ENCODE measurements around the gene SIGLEC14.

- TF ChIP-seq, protein P1, sequence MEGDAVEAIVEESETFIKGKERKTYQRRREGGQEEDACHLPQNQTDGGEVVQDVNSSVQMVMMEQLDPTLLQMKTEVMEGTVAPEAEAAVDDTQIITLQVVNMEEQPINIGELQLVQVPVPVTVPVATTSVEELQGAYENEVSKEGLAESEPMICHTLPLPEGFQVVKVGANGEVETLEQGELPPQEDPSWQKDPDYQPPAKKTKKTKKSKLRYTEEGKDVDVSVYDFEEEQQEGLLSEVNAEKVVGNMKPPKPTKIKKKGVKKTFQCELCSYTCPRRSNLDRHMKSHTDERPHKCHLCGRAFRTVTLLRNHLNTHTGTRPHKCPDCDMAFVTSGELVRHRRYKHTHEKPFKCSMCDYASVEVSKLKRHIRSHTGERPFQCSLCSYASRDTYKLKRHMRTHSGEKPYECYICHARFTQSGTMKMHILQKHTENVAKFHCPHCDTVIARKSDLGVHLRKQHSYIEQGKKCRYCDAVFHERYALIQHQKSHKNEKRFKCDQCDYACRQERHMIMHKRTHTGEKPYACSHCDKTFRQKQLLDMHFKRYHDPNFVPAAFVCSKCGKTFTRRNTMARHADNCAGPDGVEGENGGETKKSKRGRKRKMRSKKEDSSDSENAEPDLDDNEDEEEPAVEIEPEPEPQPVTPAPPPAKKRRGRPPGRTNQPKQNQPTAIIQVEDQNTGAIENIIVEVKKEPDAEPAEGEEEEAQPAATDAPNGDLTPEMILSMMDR (IDR thresholded peaks at IDR 0.05) = no peak
- no peak for TF ChIP-seq POLR2A (IDR thresholded peaks at IDR 0.05)
- TF ChIP-seq EP300 (IDR thresholded peaks at IDR 0.05) = no peak
Measured at GRCh38 chr19:51651216-51651846, 4.7 kb upstream of the SIGLEC14 start.
